Measurements from ENCODE around the gene AMIGO3. TPM values are rescaled to one million over a fixed set of nuclear protein-coding genes. Genes with fewer than 3 reads are reported as not detected.

Gene AMIGO3
- total and polyA plus RNA-seq, 2 donors (not counting 1 experiment from before 2014, with no cell fraction given), result 11.1 TPM; not detected in 1

DNA sequence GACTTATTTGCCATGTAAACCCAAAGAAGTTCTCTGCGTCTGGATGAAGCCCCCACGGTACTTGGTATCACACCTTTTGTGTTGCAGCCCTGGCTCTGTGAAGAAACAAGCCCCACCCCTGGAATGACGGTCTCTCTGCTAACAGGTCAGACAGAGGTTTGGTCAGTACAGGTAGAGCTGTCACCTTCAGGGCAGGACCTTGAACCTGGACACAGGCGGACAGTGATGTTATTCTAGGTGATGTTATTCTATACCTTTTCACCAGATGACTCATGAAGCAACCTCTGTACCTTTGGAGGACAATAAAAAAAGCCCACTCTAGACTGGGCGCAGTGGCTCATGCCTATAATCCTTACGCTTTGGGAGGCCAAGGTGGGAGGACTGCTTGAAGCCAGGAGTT lies 15.3 kb upstream of the AMIGO3 start:
- ATAC-seq (ENCODE audit: low read depth), result no peak
- POLR2A ChIA-PET, result no interaction called here

DNA sequence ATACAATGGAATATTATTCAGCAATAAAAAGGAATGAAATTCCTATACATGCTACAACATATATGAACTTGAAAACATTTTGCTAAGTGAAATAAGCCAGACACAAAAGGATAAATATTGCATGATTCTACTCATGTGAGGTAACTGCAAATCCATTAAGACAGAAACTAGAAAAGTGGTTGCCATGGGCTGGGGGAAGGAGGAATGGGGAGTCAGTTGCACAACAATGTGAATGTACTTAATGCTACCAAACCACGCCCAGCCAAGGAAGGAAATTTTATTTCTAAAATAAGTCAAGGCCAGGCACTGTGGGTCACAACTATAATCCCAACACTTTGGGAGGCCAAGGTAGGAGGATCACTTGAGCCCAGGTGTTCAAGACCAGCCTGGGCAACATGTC lies 14.1 kb upstream of the AMIGO3 start:
- CTCF ChIA-PET, result interaction anchor here (0.7 kb wide), 1 partner anchor 24 kb away, joined by 3 read pairs; no protein-coding TSS in a partner anchor
- Mint-ChIP-seq H3K4me3 (no peak overlapping the region), H3K4me1 (no peaks in the 10 kb centered on the region), H3K27ac (no peak overlapping the region), H3K9me3 (ENCODE audit: insufficient read depth) (no peaks in the 10 kb centered on the region), H3K27me3 (no peaks in the 10 kb centered on the region)
- no peaks in the 10 kb centered on the region for H3K27me3 ChIP-seq (replicated peaks in 1 of 4; ENCODE audit: control extremely low read depth in 1 of 4, control insufficient read depth in 3 of 4, insufficient read depth in 4 of 4, low read length in 3 of 4)
- no peaks in the 10 kb centered on the region for H3K9me3 ChIP-seq (ENCODE audit: control extremely low read depth in 1 of 3, control insufficient read depth in 2 of 3, insufficient read depth in 1 of 3, low read length in 2 of 3)
- ATAC-seq (ENCODE audit: low read depth) (no peak), DNase-seq (no peak)
- intact Hi-C loops (cut with micrococcal nuclease), result no loop called here
- no peak overlapping the region for H2AFZ ChIP-seq (ENCODE audit: insufficient read depth, low read depth, low read length, poor library complexity, severe bottlenecking)
- H3K4me1 ChIP-seq (ENCODE audit: control insufficient read depth in 2 of 2, insufficient read depth in 2 of 2, low read length in 2 of 2), result no peaks in the 10 kb centered on the region
- H3K79me2 ChIP-seq (ENCODE audit: control insufficient read depth, insufficient read depth, low read length), result peaks cover 9% of the 10 kb centered on the region
- H3K4me2 ChIP-seq (replicated peaks; ENCODE audit: low read depth, low read length, poor library complexity, severe bottlenecking), result no peak overlapping the region
- no peak overlapping the region for H3K9ac ChIP-seq (ENCODE audit: low read length)
- H3K36me3 ChIP-seq (replicated peaks in 1 of 2; ENCODE audit: control extremely low read depth in 1 of 2, control insufficient read depth in 1 of 2, extremely low read depth in 1 of 2, insufficient read depth in 2 of 2, low read length in 1 of 2), result peaks cover 6 to 61% of the 10 kb centered on the region in 2 experiments
- WGBS (ENCODE audit: insufficient coverage), result no CpG with 5 or more reads among the region's 1 CpG
- TF ChIP-seq EZH2 (IDR thresholded peaks at IDR 0.05; ENCODE audit: borderline replicate concordance, insufficient read depth, low read depth, low read length, poor library complexity, severe bottlenecking), result no peak
- TF ChIP-seq, protein P1, sequence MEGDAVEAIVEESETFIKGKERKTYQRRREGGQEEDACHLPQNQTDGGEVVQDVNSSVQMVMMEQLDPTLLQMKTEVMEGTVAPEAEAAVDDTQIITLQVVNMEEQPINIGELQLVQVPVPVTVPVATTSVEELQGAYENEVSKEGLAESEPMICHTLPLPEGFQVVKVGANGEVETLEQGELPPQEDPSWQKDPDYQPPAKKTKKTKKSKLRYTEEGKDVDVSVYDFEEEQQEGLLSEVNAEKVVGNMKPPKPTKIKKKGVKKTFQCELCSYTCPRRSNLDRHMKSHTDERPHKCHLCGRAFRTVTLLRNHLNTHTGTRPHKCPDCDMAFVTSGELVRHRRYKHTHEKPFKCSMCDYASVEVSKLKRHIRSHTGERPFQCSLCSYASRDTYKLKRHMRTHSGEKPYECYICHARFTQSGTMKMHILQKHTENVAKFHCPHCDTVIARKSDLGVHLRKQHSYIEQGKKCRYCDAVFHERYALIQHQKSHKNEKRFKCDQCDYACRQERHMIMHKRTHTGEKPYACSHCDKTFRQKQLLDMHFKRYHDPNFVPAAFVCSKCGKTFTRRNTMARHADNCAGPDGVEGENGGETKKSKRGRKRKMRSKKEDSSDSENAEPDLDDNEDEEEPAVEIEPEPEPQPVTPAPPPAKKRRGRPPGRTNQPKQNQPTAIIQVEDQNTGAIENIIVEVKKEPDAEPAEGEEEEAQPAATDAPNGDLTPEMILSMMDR (IDR thresholded peaks at IDR 0.05), result no peak
- POLR2A ChIA-PET, result interaction anchor here (0.6 kb wide), 1 partner anchor 639 kb away, joined by 5 read pairs; no protein-coding TSS in a partner anchor
- no peak overlapping the region for H3K27ac ChIP-seq (ENCODE audit: low read length in 2 of 2)
- no peak overlapping the region for H3K4me3 ChIP-seq (ENCODE audit: control extremely low read depth in 1 of 5, extremely low read depth in 1 of 5, insufficient read depth in 1 of 5, low read depth in 2 of 5, low read length in 4 of 5)
- no peaks in the 10 kb centered on the region for H4K20me1 ChIP-seq (ENCODE audit: control insufficient read depth, insufficient read depth, low read length, poor library complexity, severe bottlenecking)

More for the DNA sequence above, 15.3 kb upstream of the AMIGO3 start:
- no peak overlapping the region for H3K9ac ChIP-seq (ENCODE audit: low read length)
- no peak overlapping the region for H3K4me3 Mint-ChIP-seq
- H3K4me1 Mint-ChIP-seq, result no peaks in the 10 kb centered on the region
- WGBS (ENCODE audit: insufficient coverage), result 98% methylated on average over 5 of the region's 6 CpGs
- H3K27me3 ChIP-seq (replicated peaks in 1 of 4; ENCODE audit: control extremely low read depth in 1 of 4, control insufficient read depth in 3 of 4, insufficient read depth in 4 of 4, low read length in 3 of 4), result no peaks in the 10 kb centered on the region
- no peak overlapping the region for H3K4me3 ChIP-seq (ENCODE audit: control extremely low read depth in 1 of 5, extremely low read depth in 1 of 5, insufficient read depth in 1 of 5, low read depth in 2 of 5, low read length in 4 of 5)
- no peak overlapping the region for H3K27ac Mint-ChIP-seq
- no peak overlapping the region for H3K4me2 ChIP-seq (replicated peaks; ENCODE audit: low read depth, low read length, poor library complexity, severe bottlenecking)
- CTCF ChIA-PET, result no interaction called here
- no peaks in the 10 kb centered on the region for H3K9me3 ChIP-seq (ENCODE audit: control extremely low read depth in 1 of 3, control insufficient read depth in 2 of 3, insufficient read depth in 1 of 3, low read length in 2 of 3)
- H4K20me1 ChIP-seq (ENCODE audit: control insufficient read depth, insufficient read depth, low read length, poor library complexity, severe bottlenecking), result no peaks in the 10 kb centered on the region
- H3K79me2 ChIP-seq (ENCODE audit: control insufficient read depth, insufficient read depth, low read length), result peaks cover 15% of the 10 kb centered on the region
- no peak for DNase-seq
- H3K27me3 Mint-ChIP-seq, result no peaks in the 10 kb centered on the region
- no peak for TF ChIP-seq EZH2 (IDR thresholded peaks at IDR 0.05; ENCODE audit: borderline replicate concordance, insufficient read depth, low read depth, low read length, poor library complexity, severe bottlenecking)
- TF ChIP-seq, protein P1 (IDR thresholded peaks at IDR 0.05), result no peak
- H3K36me3 ChIP-seq (replicated peaks in 1 of 2; ENCODE audit: control extremely low read depth in 1 of 2, control insufficient read depth in 1 of 2, extremely low read depth in 1 of 2, insufficient read depth in 2 of 2, low read length in 1 of 2), result peaks cover 6 to 65% of the 10 kb centered on the region in 2 experiments
- H3K9me3 Mint-ChIP-seq (ENCODE audit: insufficient read depth), result no peaks in the 10 kb centered on the region
- no peak overlapping the region for H2AFZ ChIP-seq (ENCODE audit: insufficient read depth, low read depth, low read length, poor library complexity, severe bottlenecking)
- intact Hi-C loops (cut with micrococcal nuclease), result no loop called here
- no peak overlapping the region for H3K27ac ChIP-seq (ENCODE audit: low read length in 2 of 2)
- H3K4me1 ChIP-seq (ENCODE audit: control insufficient read depth in 2 of 2, insufficient read depth in 2 of 2, low read length in 2 of 2), result no peaks in the 10 kb centered on the region

All from B cell (primary cell).